IMR-90 (cell line): ENCODE results near the gene PNMA1. TPM values are rescaled to one million over a fixed set of nuclear protein-coding genes. Genes with fewer than 3 reads are reported as not detected.

Experiments
- ATAC-seq: fragments of 200-7000 bp; cut with Tn5 transposase; 2 replicates; pipeline ENCODE4 v1.9.1; 2020; ENCODE audit warnings: low read depth, mild to moderate bottlenecking, moderate library complexity
- BruUV-seq: library from RNA; stranded (reverse); fragments of 400-500 nt; replicated peaks from 2 replicates; lab custom pipeline; 2021; lab: Mats Ljungman, UMichigan
- CTCF ChIA-PET: fragments of 300-600 bp; formaldehyde crosslinking; extraction: SDS; loops from one replicate; lab custom pipeline; 2021; ENCODE audit warnings: antibody characterized with exemption; lab: Yijun Ruan, JAX
- POLR2A ChIA-PET: fragments of 300-600 bp; sonication (Branson Sonifier 250); formaldehyde crosslinking; loops from one replicate; lab custom pipeline; 2022; ENCODE audit warnings: antibody characterized with exemption; ENCODE audit not compliant: unreplicated experiment; lab: Charles Lee
- DNase-seq: peaks from one replicate; pipeline ENCODE4 v3.0.0; 2013
- H2AFZ ChIP-seq: replicated peaks from 2 replicates; pipeline ENCODE3; 2013; ENCODE audit warnings: low read length, mild to moderate bottlenecking; ENCODE audit not compliant: poor library complexity
- H2AK5ac ChIP-seq: 2 replicates; pipeline ENCODE4 v1.6.1; 2013; ENCODE audit warnings: low read depth, low read length, inconsistent platforms
- H2AK9ac ChIP-seq: replicated peaks from 2 replicates; pipeline ENCODE3; 2013; ENCODE audit warnings: mild to moderate bottlenecking, low read depth, low read length, moderate library complexity; ENCODE audit not compliant: poor library complexity
- H2BK120ac ChIP-seq: 2 replicates; pipeline ENCODE4 v1.6.1; 2013; ENCODE audit warnings: low read depth, low read length, inconsistent platforms
- H2BK15ac ChIP-seq: 3 replicates; pipeline ENCODE4 v1.6.1; 2013; ENCODE audit warnings: low read depth, low read length, inconsistent platforms
- H2BK20ac ChIP-seq: 2 replicates; pipeline ENCODE4 v1.6.1; 2013; ENCODE audit warnings: low read depth, mild to moderate bottlenecking, inconsistent platforms, low read length, moderate library complexity
- H2BK5ac ChIP-seq: 2 replicates; pipeline ENCODE4 v1.6.1; 2013; ENCODE audit warnings: mild to moderate bottlenecking, low read depth, low read length, inconsistent platforms; ENCODE audit not compliant: poor library complexity, severe bottlenecking
- H3K14ac ChIP-seq: replicated peaks from 2 replicates; pipeline ENCODE4 v1.6.1; 2013; ENCODE audit warnings: low read depth, low read length, inconsistent platforms
- H3K18ac ChIP-seq: 2 replicates; pipeline ENCODE4 v1.6.1; 2013; ENCODE audit warnings: low read depth, low read length, control low read depth
- H3K23ac ChIP-seq: 2 replicates; pipeline ENCODE4 v1.6.1; 2013; ENCODE audit warnings: low read depth, low read length, inconsistent platforms
- H3K27ac ChIP-seq: 2 replicates; pipeline ENCODE4 v1.5.1; 2013; ENCODE audit warnings: mild to moderate bottlenecking, control low read depth, low read length; ENCODE audit not compliant: insufficient read depth
- H3K27me3 ChIP-seq: 2 replicates; pipeline ENCODE4 v1.6.1; 2013; ENCODE audit warnings: low read length; ENCODE audit not compliant: control insufficient read depth, insufficient read depth
- H3K36me3 ChIP-seq: 2 replicates; pipeline ENCODE4 v1.6.1; 2013; ENCODE audit warnings: low read length, mixed read lengths; ENCODE audit not compliant: control insufficient read depth, insufficient read depth
- H3K4ac ChIP-seq: 2 replicates; pipeline ENCODE4 v1.6.1; 2013; ENCODE audit warnings: low read depth, low read length, inconsistent platforms
- H3K4me1 ChIP-seq: 2 replicates; pipeline ENCODE4 v1.6.1; 2013; ENCODE audit warnings: low read length, mixed read lengths; ENCODE audit not compliant: control insufficient read depth, insufficient read depth
- H3K4me2 ChIP-seq: 2 replicates; pipeline ENCODE4 v1.6.1; 2013; ENCODE audit warnings: low read depth, mild to moderate bottlenecking, control low read depth, low read length, moderate library complexity
- H3K4me3 ChIP-seq: 2 replicates; pipeline ENCODE4 v1.5.1; 2013; ENCODE audit warnings: low read depth, mild to moderate bottlenecking, control low read depth, low read length, moderate library complexity; ENCODE audit not compliant: insufficient read depth
- H3K56ac ChIP-seq: 2 replicates; pipeline ENCODE4 v1.6.1; 2013; ENCODE audit warnings: low read length, inconsistent platforms; ENCODE audit not compliant: insufficient read depth; ENCODE audit errors: extremely low read depth
- H3K79me1 ChIP-seq, 2 experiments: 2 replicates each; pipeline ENCODE4 v1.6.1; 2013; ENCODE audit warnings: low read length in 2 of 2, inconsistent platforms in 1 of 2, low read depth in 1 of 2
- H3K9ac ChIP-seq: 2 replicates; pipeline ENCODE4 v1.6.1; 2013; ENCODE audit warnings: low read depth, low read length, control low read depth
- H3K9me1 ChIP-seq: 2 replicates; pipeline ENCODE4 v1.6.1; 2013; ENCODE audit warnings: low read length, inconsistent platforms; ENCODE audit not compliant: insufficient read depth
- H3K9me3 ChIP-seq: 2 replicates; pipeline ENCODE4 v1.6.1; 2013; ENCODE audit warnings: low read length; ENCODE audit not compliant: control insufficient read depth, insufficient read depth
- H4K20me1 ChIP-seq: 2 replicates; pipeline ENCODE4 v1.6.1; 2013; ENCODE audit warnings: low read length, inconsistent platforms; ENCODE audit not compliant: insufficient read depth
- H4K5ac ChIP-seq: 2 replicates; pipeline ENCODE4 v1.6.1; 2013; ENCODE audit warnings: mild to moderate bottlenecking, low read depth, low read length, control low read depth
- H4K8ac ChIP-seq, 2 experiments: 2 replicates each; pipeline ENCODE4 v1.6.1; 2013; ENCODE audit warnings: low read depth in 2 of 2, low read length in 2 of 2, control low read depth in 1 of 2, inconsistent platforms in 1 of 2
- H4K91ac ChIP-seq: 2 replicates; pipeline ENCODE4 v1.6.1; 2013; ENCODE audit warnings: low read depth, low read length, inconsistent platforms; ENCODE audit not compliant: insufficient read depth
- BHLHE40 ChIP-seq: fragments of 150-350 bp; IDR thresholded peaks from 2 replicates; pipeline ENCODE4 v1.6.1; 2016; ENCODE audit warnings: mild to moderate bottlenecking, low read depth, low read length
- CEBPB ChIP-seq: IDR thresholded peaks from 2 replicates; pipeline ENCODE4 v1.6.1; 2012; ENCODE audit warnings: low read depth, low read length, improper control_type of control experiment
- CHD1 ChIP-seq: IDR thresholded peaks from 2 replicates; pipeline ENCODE4 v1.6.1; 2012; ENCODE audit warnings: low read depth, low read length, improper control_type of control experiment
- CTCF ChIP-seq: conservative IDR thresholded peaks from 2 replicates; pipeline ENCODE4 v1.5.1; 2012; ENCODE audit warnings: mild to moderate bottlenecking, low read depth, low read length, improper control_type of control experiment
- ELK1 ChIP-seq: fragments of 150-350 bp; IDR thresholded peaks from 2 replicates; pipeline ENCODE4 v1.6.1; 2016; ENCODE audit warnings: low read depth, mild to moderate bottlenecking, low read length, moderate library complexity, borderline replicate concordance
- FOS ChIP-seq: fragments of 150-350 bp; IDR thresholded peaks from 2 replicates; pipeline ENCODE4 v1.6.1; 2016; ENCODE audit warnings: low read depth, low read length
- MAFK ChIP-seq: IDR thresholded peaks from 2 replicates; pipeline ENCODE4 v1.6.1; 2012; ENCODE audit warnings: low read depth, low read length, improper control_type of control experiment
- MAZ ChIP-seq: IDR thresholded peaks from 2 replicates; pipeline ENCODE4 v1.6.1; 2012; ENCODE audit warnings: low read depth, mild to moderate bottlenecking, low read length, improper control_type of control experiment, moderate library complexity, borderline replicate concordance
- MXI1 ChIP-seq: IDR thresholded peaks from 2 replicates; pipeline ENCODE4 v1.6.1; 2012; ENCODE audit warnings: low read depth, mild to moderate bottlenecking, low read length, moderate library complexity, borderline replicate concordance
- NFE2L2 ChIP-seq: fragments of 150-350 bp; IDR thresholded peaks from 2 replicates; pipeline ENCODE4 v1.6.1; 2016; ENCODE audit warnings: low read depth, mild to moderate bottlenecking, low read length
- POLR2A ChIP-seq: IDR thresholded peaks from 2 replicates; pipeline ENCODE4 v1.6.1; 2012; ENCODE audit warnings: mild to moderate bottlenecking, low read depth, low read length
- RAD21 ChIP-seq: IDR thresholded peaks from 2 replicates; pipeline ENCODE4 v1.6.1; 2012; ENCODE audit warnings: low read length, improper control_type of control experiment
- RCOR1 ChIP-seq: IDR thresholded peaks from 2 replicates; pipeline ENCODE4 v1.6.1; 2012; ENCODE audit warnings: mild to moderate bottlenecking, low read length, improper control_type of control experiment; ENCODE audit not compliant: insufficient replicate concordance
- RFX5 ChIP-seq: IDR thresholded peaks from 2 replicates; pipeline ENCODE4 v1.8.0; 2012; ENCODE audit warnings: low read depth, mild to moderate bottlenecking, low read length, moderate library complexity
- SMC3 ChIP-seq: fragments of 150-350 bp; IDR thresholded peaks from 2 replicates; pipeline ENCODE4 v1.6.1; 2016; ENCODE audit warnings: low read depth, mild to moderate bottlenecking, antibody characterized with exemption, low read length, moderate library complexity
- USF2 ChIP-seq: fragments of 150-350 bp; IDR thresholded peaks from 2 replicates; pipeline ENCODE4 v1.6.1; 2017; ENCODE audit warnings: mild to moderate bottlenecking, antibody characterized with exemption, low read length, low read depth
- WGBS, 2 experiments: methylation state at CpG; one replicate each; pipeline versions ENCODE4 v1.1.5 to v1.1.7; 2013; ENCODE audit warnings: missing lambda C conversion rate in 2 of 2; ENCODE audit not compliant: insufficient read length in 1 of 2; ENCODE audit errors: extremely low coverage in 2 of 2; 5-methylcytosine and 5-hydroxymethylcytosine counted together
- dilution Hi-C: fragments of 300-500 bp; cut with HindIII; formaldehyde crosslinking; loops from one replicate; pipeline ENCODE4 v1.14.3; 2018; ENCODE audit warnings: low sequenced_read_pairs; ENCODE audit not compliant: unreplicated experiment
- in situ Hi-C: fragments of 300-500 bp; cut with MboI; formaldehyde crosslinking; loops from 3 replicates; pipeline ENCODE4 v1.14.3; 2019; ENCODE audit warnings: low sequenced_read_pairs, inconsistent platforms, mixed read lengths
- intact Hi-C: fragments of 100-400 bp; cut with micrococcal nuclease; formaldehyde crosslinking; loops from 2 replicates; pipeline ENCODE4 v1.10.0; 2022
- polyA plus RNA-seq, 3 experiments: library from polyadenylated mRNA; depleted of rRNA; stranded (reverse); fragments of >200 nt; gene quantifications; 2 replicates each; pipeline ENCODE4 v1.2.3, GENCODE V29; 2012; ENCODE audit warnings: low replicate concordance in 1 of 3
- total RNA-seq: library from RNA; depleted of rRNA; stranded (reverse); fragments of >200 nt; gene quantifications from 2 replicates; pipeline ENCODE4 v1.2.3, GENCODE V29; 2012

Gene PNMA1
- total and polyA plus RNA-seq, 2 of the 4 experiments (the other 2 are of a cell fraction): 6.5 to 28.2 TPM

- no peak overlapping the region for H2BK5ac ChIP-seq
- no peak overlapping the region for H3K27ac ChIP-seq
- BruUV-seq: no TSS peak
- H2AK9ac ChIP-seq: no peak overlapping the region
- dilution Hi-C loops: no loop called here
- H2BK15ac ChIP-seq: no peak overlapping the region
- H3K23ac ChIP-seq: no peak overlapping the region
- H2BK120ac ChIP-seq: no peak overlapping the region
- H2BK20ac ChIP-seq: no peak overlapping the region
- no peak for TF ChIP-seq MAZ
- TF ChIP-seq NFE2L2: no peak
- no peak for TF ChIP-seq RAD21
- no peak for TF ChIP-seq MAFK
- no peak for TF ChIP-seq RCOR1
- no peak for TF ChIP-seq CEBPB
- no peak for TF ChIP-seq MXI1
- no peak for TF ChIP-seq CHD1
- TF ChIP-seq USF2: no peak
- TF ChIP-seq BHLHE40: no peak
- no peak for TF ChIP-seq SMC3
- no peak for TF ChIP-seq CTCF
- TF ChIP-seq POLR2A: no peak
- no peak for TF ChIP-seq FOS
- no peak for TF ChIP-seq RFX5
- no peak for TF ChIP-seq ELK1
- no peak overlapping the region for H3K4me2 ChIP-seq
- no peak overlapping the region for H3K56ac ChIP-seq
- no peak overlapping the region for H4K5ac ChIP-seq
- H3K18ac ChIP-seq: no peak overlapping the region
- in situ Hi-C loops: no loop called here
- no peaks in the 10 kb centered on the region; the same call in 1 of the 2 replicates for H3K9me1 ChIP-seq
- intact Hi-C loops: no loop called here
- no peak overlapping the region for H3K14ac ChIP-seq
- H3K9ac ChIP-seq: no peak overlapping the region
- no peaks in the 10 kb centered on the region for H3K4me1 ChIP-seq
- H3K4ac ChIP-seq: no peak overlapping the region
- H3K4me3 ChIP-seq: no peak overlapping the region
- no peak overlapping the region for H4K8ac ChIP-seq
- no CpG with 5 or more reads among the region's 3 CpGs for WGBS, 2 experiments
- H4K91ac ChIP-seq: no peak overlapping the region
- POLR2A ChIA-PET: interaction anchor here (0.6 kb wide), 1 partner anchor 38 kb away, joined by 3 read pairs; no protein-coding TSS in a partner anchor
- no peak overlapping the region for H2AFZ ChIP-seq
- DNase-seq: no peak
- H2AK5ac ChIP-seq: no peak overlapping the region
- CTCF ChIA-PET: no interaction called here
- no peaks in the 10 kb centered on the region for H3K9me3 ChIP-seq
- no peaks in the 10 kb centered on the region for H3K27me3 ChIP-seq
- ATAC-seq: no peak
- H3K79me1 ChIP-seq: no peaks in the 10 kb centered on the region
- H3K36me3 ChIP-seq: no peaks in the 10 kb centered on the region; the same call in 1 of the 2 replicates
- H4K20me1 ChIP-seq: no peaks in the 10 kb centered on the region
These were observed 39.2 kb downstream of the PNMA1 start for GRCh38 chr14:73674986-73675385.
